Measurements from ENCODE around the gene SCGB3A1.

Gene SCGB3A1

GRCh38 chr5:180625791-180626660 is 34.7 kb upstream of the SCGB3A1 start:
- no peak for DNase-seq (ENCODE audit: low read depth, low spot score)

- no peak for DNase-seq (ENCODE audit: low read depth, low spot score)
These were observed 34.0 kb upstream of the SCGB3A1 start for GRCh38 chr5:180625125-180625790.

- no peak for DNase-seq (ENCODE audit: low read depth, low spot score)
These were observed 33.3 kb upstream of the SCGB3A1 start for GRCh38 chr5:180624587-180624986.

- no peak for DNase-seq (ENCODE audit: low read depth, low spot score)
These were observed 32.5 kb upstream of the SCGB3A1 start for GRCh38 chr5:180623844-180624243.

- no peak for DNase-seq (ENCODE audit: low read depth, low spot score)
These were observed 32.1 kb upstream of the SCGB3A1 start for GRCh38 chr5:180623411-180623834.

- DNase-seq (ENCODE audit: low read depth, low spot score) = no peak
These were observed 31.6 kb upstream of the SCGB3A1 start for GRCh38 chr5:180622910-180623309.

- DNase-seq (ENCODE audit: low read depth, low spot score) = no peak
These were observed 30.0 kb upstream of the SCGB3A1 start for GRCh38 chr5:180621311-180621710.

- DNase-seq (ENCODE audit: low read depth, low spot score) = no peak
These were observed 28.7 kb upstream of the SCGB3A1 start for GRCh38 chr5:180620014-180620413.

GRCh38 chr5:180619563-180619915 is 28.2 kb upstream of the SCGB3A1 start:
- DNase-seq (ENCODE audit: low read depth, low spot score) = no peak

- no peak for DNase-seq (ENCODE audit: low read depth, low spot score)
These were observed 27.7 kb upstream of the SCGB3A1 start for GRCh38 chr5:180618829-180619562.

GRCh38 chr5:180618487-180618828 is 27.2 kb upstream of the SCGB3A1 start:
- no peak for DNase-seq (ENCODE audit: low read depth, low spot score)

- no peak for DNase-seq (ENCODE audit: low read depth, low spot score)
These were observed 22.5 kb upstream of the SCGB3A1 start for GRCh38 chr5:180613814-180614188.

- no peak for DNase-seq (ENCODE audit: low read depth, low spot score)
These were observed 22.0 kb upstream of the SCGB3A1 start for GRCh38 chr5:180613188-180613813.

- no peak for DNase-seq (ENCODE audit: low read depth, low spot score)
These were observed 21.4 kb upstream of the SCGB3A1 start for GRCh38 chr5:180612683-180613082.

- no peak for DNase-seq (ENCODE audit: low read depth, low spot score)
These were observed 20.0 kb upstream of the SCGB3A1 start for GRCh38 chr5:180611140-180611850.

- DNase-seq (ENCODE audit: low read depth, low spot score) = no peak
These were observed 18.7 kb upstream of the SCGB3A1 start for GRCh38 chr5:180609817-180610550.

GRCh38 chr5:180609386-180609785 is 18.1 kb upstream of the SCGB3A1 start:
- DNase-seq (ENCODE audit: low read depth, low spot score) = no peak

- no peak for DNase-seq (ENCODE audit: low read depth, low spot score)
These were observed 17.4 kb upstream of the SCGB3A1 start for GRCh38 chr5:180608572-180609310.

- no peak for DNase-seq (ENCODE audit: low read depth, low spot score)
These were observed 16.7 kb upstream of the SCGB3A1 start for GRCh38 chr5:180607861-180608571.

Measured in activated naive CD8-positive, alpha-beta T cell treated with anti-CD3 and anti-CD28 coated beads, Interleukin-2, amount 50 U/mL, for 16 hours (primary cell).